WTC11 (cell line): ENCODE data around the gene UQCRQ. TPM values are rescaled to one million over a fixed set of nuclear protein-coding genes. Genes with fewer than 3 reads are reported as not detected.

ENCODE experiments used
- ELF4 ChIP-seq: sonication (generic); formaldehyde crosslinking; IDR thresholded peaks from 2 replicates; pipeline ENCODE4 v1.8.1; 2022; ENCODE audit warnings: low read depth, mild to moderate bottlenecking, moderate library complexity, missing genetic modification reagents
- FOXK1 ChIP-seq: sonication (generic); formaldehyde crosslinking; IDR thresholded peaks from 2 replicates; pipeline ENCODE4 v1.8.0; 2022; ENCODE audit warnings: mild to moderate bottlenecking, moderate library complexity, missing genetic modification reagents
- FOXP1 ChIP-seq: sonication (generic); formaldehyde crosslinking; IDR thresholded peaks from 2 replicates; pipeline ENCODE4 v1.8.0; 2022; ENCODE audit warnings: missing genetic modification reagents, mild to moderate bottlenecking, moderate library complexity, borderline replicate concordance
- GTF2I ChIP-seq: fragments of 250-450 bp; sonication (Bioruptor Pico); conservative IDR thresholded peaks from 2 replicates; pipeline ENCODE4 v1.4.0; 2021; ENCODE audit warnings: mild to moderate bottlenecking
- IRF2 ChIP-seq: sonication (generic); formaldehyde crosslinking; IDR thresholded peaks from 2 replicates; pipeline ENCODE4 v1.8.0; 2022; ENCODE audit warnings: low read depth, missing genetic modification reagents, borderline replicate concordance
- SOX15 ChIP-seq: fragments of 250-450 bp; sonication (Bioruptor Pico); IDR thresholded peaks from 2 replicates; pipeline ENCODE4 v1.9.0; 2021; ENCODE audit warnings: mild to moderate bottlenecking
- ZNF232 ChIP-seq: sonication (generic); formaldehyde crosslinking; IDR thresholded peaks from 2 replicates; pipeline ENCODE4 v1.8.0; 2022; ENCODE audit warnings: mild to moderate bottlenecking, missing genetic modification reagents
- total RNA-seq: library from RNA; stranded (reverse); gene quantifications from 3 replicates; pipeline ENCODE4 v1.2.3, GENCODE V29; 2021
- TF ChIP-seq, protein P1 (sequence below): sonication (generic); formaldehyde crosslinking; IDR thresholded peaks from 2 replicates; pipeline ENCODE4 v1.8.1; 2023; ENCODE audit warnings: mild to moderate bottlenecking, missing genetic modification reagents
- TF ChIP-seq, protein P2 (sequence below): sonication (generic); formaldehyde crosslinking; IDR thresholded peaks from 2 replicates; pipeline ENCODE4 v1.8.0; 2022; ENCODE audit warnings: mild to moderate bottlenecking, missing genetic modification reagents
- TF ChIP-seq, protein P3 (sequence below): fragments of 250-450 bp; sonication (Bioruptor Pico); IDR thresholded peaks from 2 replicates; pipeline ENCODE4 v1.9.0; 2021; ENCODE audit warnings: moderate library complexity, mild to moderate bottlenecking, inconsistent platforms, borderline replicate concordance
- TF ChIP-seq, protein P4 (sequence below): sonication (generic); formaldehyde crosslinking; IDR thresholded peaks from 2 replicates; pipeline ENCODE4 v1.8.1; 2022; ENCODE audit warnings: low read depth, missing genetic modification reagents, borderline replicate concordance
- TF ChIP-seq, protein P5 (sequence below): sonication (generic); formaldehyde crosslinking; IDR thresholded peaks from 2 replicates; pipeline ENCODE4 v1.8.0; 2022; ENCODE audit warnings: mild to moderate bottlenecking, missing genetic modification reagents
- TF ChIP-seq, protein P6 (sequence below): sonication (generic); formaldehyde crosslinking; IDR thresholded peaks from 2 replicates; pipeline ENCODE4 v1.8.0; 2022; ENCODE audit warnings: mild to moderate bottlenecking, missing genetic modification reagents
- TF ChIP-seq, protein P7 (sequence below): sonication (generic); formaldehyde crosslinking; IDR thresholded peaks from 2 replicates; pipeline ENCODE4 v1.8.1; 2022; ENCODE audit warnings: mild to moderate bottlenecking, moderate library complexity, missing genetic modification reagents
- TF ChIP-seq, protein P8 (sequence below): sonication (generic); formaldehyde crosslinking; IDR thresholded peaks from 2 replicates; pipeline ENCODE4 v1.8.1; 2022; ENCODE audit warnings: low read depth, mild to moderate bottlenecking, moderate library complexity, missing genetic modification reagents, borderline replicate concordance
- TF ChIP-seq, protein P9 (sequence below): sonication (generic); formaldehyde crosslinking; conservative IDR thresholded peaks from 2 replicates; pipeline ENCODE4 v1.8.1; 2023; ENCODE audit warnings: mild to moderate bottlenecking, low read depth, missing genetic modification reagents, moderate library complexity
- TF ChIP-seq, protein P10 (sequence below): fragments of 250-450 bp; sonication (Bioruptor Pico); IDR thresholded peaks from 2 replicates; pipeline ENCODE4 v1.9.0; 2021; ENCODE audit warnings: mild to moderate bottlenecking, borderline replicate concordance

The UQCRQ gene
- total RNA-seq, 1 experiment from 2014 or later = 256 TPM

DNA sequence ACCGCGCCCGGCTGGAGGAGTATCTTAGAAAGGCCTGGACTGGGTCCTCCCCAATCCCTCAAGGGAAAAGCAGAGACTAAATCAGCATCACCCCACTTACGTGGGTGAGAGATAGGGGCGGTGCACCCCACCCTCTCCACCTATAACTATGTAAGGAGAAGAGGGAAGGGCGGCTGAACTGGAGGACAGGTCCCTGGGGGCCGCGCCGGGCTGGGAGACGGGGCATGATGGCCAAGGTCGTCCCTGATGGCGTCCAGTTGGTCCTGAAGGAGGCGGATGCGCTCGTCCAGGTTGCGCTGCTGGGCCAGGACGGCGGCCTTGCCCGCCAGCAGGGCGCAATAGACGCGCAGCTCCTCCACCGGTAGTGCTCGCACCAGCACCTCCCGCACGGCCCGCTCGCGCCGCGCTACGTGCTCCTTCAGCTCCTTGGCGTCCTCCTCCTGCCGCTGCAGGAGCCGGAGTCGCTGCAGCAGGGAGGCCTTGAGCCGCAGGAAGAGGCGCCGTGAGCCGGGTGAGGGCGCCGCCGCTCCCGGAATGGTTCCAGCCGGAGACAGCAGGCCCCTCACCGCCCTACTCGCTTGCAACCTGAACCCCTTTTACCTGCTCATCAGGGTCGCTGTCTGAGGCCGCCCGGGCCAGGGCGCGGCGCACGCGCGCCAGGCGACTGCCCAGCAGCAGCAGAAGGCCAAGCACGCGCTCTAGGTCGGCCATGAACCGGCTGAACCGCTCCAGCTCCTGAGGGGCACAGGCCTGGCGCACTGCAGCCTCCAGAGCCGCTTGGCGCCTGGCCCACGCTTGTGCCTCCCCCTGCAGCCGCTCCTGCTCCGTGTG, 43.6 kb upstream of the UQCRQ start (continued):
- TF ChIP-seq, protein P1, sequence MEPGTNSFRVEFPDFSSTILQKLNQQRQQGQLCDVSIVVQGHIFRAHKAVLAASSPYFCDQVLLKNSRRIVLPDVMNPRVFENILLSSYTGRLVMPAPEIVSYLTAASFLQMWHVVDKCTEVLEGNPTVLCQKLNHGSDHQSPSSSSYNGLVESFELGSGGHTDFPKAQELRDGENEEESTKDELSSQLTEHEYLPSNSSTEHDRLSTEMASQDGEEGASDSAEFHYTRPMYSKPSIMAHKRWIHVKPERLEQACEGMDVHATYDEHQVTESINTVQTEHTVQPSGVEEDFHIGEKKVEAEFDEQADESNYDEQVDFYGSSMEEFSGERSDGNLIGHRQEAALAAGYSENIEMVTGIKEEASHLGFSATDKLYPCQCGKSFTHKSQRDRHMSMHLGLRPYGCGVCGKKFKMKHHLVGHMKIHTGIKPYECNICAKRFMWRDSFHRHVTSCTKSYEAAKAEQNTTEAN (CRISPR knock-in tag) = peak; percentile 91; the same call in 1 of the 2 replicates
- TF ChIP-seq FOXK1 (CRISPR knock-in tag) = peak; percentile 87; the same call in 1 of the 2 replicates
- TF ChIP-seq, protein P2, sequence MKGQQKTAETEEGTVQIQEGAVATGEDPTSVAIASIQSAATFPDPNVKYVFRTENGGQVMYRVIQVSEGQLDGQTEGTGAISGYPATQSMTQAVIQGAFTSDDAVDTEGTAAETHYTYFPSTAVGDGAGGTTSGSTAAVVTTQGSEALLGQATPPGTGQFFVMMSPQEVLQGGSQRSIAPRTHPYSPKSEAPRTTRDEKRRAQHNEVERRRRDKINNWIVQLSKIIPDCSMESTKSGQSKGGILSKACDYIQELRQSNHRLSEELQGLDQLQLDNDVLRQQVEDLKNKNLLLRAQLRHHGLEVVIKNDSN (CRISPR knock-in tag) = peak; percentile 50; the same call in 1 of the 2 replicates
- peak; percentile 60; the same call in 1 of the 2 replicates for TF ChIP-seq ELF4 (CRISPR knock-in tag)
- TF ChIP-seq, protein P3, sequence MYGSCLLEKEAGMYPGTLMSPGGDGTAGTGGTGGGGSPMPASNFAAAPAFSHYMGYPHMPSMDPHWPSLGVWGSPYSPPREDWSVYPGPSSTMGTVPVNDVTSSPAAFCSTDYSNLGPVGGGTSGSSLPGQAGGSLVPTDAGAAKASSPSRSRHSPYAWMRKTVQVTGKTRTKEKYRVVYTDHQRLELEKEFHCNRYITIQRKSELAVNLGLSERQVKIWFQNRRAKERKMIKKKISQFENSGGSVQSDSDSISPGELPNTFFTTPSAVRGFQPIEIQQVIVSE (CRISPR knock-in tag) = no peak
- no peak for TF ChIP-seq IRF2 (CRISPR knock-in tag)
- no peak for TF ChIP-seq SOX15 (CRISPR knock-in tag)
- peak; percentile 81; the same call in 1 of the 2 replicates for TF ChIP-seq ZNF232 (CRISPR knock-in tag)
- TF ChIP-seq, protein P4, sequence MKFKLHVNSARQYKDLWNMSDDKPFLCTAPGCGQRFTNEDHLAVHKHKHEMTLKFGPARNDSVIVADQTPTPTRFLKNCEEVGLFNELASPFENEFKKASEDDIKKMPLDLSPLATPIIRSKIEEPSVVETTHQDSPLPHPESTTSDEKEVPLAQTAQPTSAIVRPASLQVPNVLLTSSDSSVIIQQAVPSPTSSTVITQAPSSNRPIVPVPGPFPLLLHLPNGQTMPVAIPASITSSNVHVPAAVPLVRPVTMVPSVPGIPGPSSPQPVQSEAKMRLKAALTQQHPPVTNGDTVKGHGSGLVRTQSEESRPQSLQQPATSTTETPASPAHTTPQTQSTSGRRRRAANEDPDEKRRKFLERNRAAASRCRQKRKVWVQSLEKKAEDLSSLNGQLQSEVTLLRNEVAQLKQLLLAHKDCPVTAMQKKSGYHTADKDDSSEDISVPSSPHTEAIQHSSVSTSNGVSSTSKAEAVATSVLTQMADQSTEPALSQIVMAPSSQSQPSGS = peak; percentile 73; the same call in 1 of the 2 replicates
- TF ChIP-seq, protein P5, sequence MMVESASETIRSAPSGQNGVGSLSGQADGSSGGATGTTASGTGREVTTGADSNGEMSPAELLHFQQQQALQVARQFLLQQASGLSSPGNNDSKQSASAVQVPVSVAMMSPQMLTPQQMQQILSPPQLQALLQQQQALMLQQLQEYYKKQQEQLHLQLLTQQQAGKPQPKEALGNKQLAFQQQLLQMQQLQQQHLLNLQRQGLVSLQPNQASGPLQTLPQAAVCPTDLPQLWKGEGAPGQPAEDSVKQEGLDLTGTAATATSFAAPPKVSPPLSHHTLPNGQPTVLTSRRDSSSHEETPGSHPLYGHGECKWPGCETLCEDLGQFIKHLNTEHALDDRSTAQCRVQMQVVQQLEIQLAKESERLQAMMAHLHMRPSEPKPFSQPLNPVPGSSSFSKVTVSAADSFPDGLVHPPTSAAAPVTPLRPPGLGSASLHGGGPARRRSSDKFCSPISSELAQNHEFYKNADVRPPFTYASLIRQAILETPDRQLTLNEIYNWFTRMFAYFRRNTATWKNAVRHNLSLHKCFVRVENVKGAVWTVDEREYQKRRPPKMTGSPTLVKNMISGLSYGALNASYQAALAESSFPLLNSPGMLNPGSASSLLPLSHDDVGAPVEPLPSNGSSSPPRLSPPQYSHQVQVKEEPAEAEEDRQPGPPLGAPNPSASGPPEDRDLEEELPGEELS = peak; percentile 96
- TF ChIP-seq, protein P6, sequence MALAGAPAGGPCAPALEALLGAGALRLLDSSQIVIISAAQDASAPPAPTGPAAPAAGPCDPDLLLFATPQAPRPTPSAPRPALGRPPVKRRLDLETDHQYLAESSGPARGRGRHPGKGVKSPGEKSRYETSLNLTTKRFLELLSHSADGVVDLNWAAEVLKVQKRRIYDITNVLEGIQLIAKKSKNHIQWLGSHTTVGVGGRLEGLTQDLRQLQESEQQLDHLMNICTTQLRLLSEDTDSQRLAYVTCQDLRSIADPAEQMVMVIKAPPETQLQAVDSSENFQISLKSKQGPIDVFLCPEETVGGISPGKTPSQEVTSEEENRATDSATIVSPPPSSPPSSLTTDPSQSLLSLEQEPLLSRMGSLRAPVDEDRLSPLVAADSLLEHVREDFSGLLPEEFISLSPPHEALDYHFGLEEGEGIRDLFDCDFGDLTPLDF = peak; percentile 64; the same call in 1 of the 2 replicates
- no peak for TF ChIP-seq GTF2I (CRISPR knock-in tag)
- TF ChIP-seq FOXP1 (CRISPR knock-in tag) = peak; percentile 96
- TF ChIP-seq, protein P7, sequence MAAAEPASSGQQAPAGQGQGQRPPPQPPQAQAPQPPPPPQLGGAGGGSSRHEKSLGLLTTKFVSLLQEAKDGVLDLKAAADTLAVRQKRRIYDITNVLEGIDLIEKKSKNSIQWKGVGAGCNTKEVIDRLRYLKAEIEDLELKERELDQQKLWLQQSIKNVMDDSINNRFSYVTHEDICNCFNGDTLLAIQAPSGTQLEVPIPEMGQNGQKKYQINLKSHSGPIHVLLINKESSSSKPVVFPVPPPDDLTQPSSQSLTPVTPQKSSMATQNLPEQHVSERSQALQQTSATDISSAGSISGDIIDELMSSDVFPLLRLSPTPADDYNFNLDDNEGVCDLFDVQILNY (CRISPR knock-in tag) = peak; percentile 88; the same call in 1 of the 2 replicates
- TF ChIP-seq, protein P8, sequence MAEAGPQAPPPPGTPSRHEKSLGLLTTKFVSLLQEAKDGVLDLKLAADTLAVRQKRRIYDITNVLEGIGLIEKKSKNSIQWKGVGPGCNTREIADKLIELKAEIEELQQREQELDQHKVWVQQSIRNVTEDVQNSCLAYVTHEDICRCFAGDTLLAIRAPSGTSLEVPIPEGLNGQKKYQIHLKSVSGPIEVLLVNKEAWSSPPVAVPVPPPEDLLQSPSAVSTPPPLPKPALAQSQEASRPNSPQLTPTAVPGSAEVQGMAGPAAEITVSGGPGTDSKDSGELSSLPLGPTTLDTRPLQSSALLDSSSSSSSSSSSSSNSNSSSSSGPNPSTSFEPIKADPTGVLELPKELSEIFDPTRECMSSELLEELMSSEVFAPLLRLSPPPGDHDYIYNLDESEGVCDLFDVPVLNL (CRISPR knock-in tag) = peak; percentile 70; the same call in 1 of the 2 replicates
- TF ChIP-seq, protein P9, sequence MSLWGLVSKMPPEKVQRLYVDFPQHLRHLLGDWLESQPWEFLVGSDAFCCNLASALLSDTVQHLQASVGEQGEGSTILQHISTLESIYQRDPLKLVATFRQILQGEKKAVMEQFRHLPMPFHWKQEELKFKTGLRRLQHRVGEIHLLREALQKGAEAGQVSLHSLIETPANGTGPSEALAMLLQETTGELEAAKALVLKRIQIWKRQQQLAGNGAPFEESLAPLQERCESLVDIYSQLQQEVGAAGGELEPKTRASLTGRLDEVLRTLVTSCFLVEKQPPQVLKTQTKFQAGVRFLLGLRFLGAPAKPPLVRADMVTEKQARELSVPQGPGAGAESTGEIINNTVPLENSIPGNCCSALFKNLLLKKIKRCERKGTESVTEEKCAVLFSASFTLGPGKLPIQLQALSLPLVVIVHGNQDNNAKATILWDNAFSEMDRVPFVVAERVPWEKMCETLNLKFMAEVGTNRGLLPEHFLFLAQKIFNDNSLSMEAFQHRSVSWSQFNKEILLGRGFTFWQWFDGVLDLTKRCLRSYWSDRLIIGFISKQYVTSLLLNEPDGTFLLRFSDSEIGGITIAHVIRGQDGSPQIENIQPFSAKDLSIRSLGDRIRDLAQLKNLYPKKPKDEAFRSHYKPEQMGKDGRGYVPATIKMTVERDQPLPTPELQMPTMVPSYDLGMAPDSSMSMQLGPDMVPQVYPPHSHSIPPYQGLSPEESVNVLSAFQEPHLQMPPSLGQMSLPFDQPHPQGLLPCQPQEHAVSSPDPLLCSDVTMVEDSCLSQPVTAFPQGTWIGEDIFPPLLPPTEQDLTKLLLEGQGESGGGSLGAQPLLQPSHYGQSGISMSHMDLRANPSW (CRISPR knock-in tag) = no peak
- TF ChIP-seq, protein P10, sequence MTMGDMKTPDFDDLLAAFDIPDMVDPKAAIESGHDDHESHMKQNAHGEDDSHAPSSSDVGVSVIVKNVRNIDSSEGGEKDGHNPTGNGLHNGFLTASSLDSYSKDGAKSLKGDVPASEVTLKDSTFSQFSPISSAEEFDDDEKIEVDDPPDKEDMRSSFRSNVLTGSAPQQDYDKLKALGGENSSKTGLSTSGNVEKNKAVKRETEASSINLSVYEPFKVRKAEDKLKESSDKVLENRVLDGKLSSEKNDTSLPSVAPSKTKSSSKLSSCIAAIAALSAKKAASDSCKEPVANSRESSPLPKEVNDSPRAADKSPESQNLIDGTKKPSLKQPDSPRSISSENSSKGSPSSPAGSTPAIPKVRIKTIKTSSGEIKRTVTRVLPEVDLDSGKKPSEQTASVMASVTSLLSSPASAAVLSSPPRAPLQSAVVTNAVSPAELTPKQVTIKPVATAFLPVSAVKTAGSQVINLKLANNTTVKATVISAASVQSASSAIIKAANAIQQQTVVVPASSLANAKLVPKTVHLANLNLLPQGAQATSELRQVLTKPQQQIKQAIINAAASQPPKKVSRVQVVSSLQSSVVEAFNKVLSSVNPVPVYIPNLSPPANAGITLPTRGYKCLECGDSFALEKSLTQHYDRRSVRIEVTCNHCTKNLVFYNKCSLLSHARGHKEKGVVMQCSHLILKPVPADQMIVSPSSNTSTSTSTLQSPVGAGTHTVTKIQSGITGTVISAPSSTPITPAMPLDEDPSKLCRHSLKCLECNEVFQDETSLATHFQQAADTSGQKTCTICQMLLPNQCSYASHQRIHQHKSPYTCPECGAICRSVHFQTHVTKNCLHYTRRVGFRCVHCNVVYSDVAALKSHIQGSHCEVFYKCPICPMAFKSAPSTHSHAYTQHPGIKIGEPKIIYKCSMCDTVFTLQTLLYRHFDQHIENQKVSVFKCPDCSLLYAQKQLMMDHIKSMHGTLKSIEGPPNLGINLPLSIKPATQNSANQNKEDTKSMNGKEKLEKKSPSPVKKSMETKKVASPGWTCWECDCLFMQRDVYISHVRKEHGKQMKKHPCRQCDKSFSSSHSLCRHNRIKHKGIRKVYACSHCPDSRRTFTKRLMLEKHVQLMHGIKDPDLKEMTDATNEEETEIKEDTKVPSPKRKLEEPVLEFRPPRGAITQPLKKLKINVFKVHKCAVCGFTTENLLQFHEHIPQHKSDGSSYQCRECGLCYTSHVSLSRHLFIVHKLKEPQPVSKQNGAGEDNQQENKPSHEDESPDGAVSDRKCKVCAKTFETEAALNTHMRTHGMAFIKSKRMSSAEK (CRISPR knock-in tag) = no peak; the same call in 1 of the 2 replicates
